BE2C (cell line): ENCODE data around the gene MAP1LC3B2.
A peak's percentile ranks its signal among the peaks of the same experiment; 100 is the strongest.

Experiments
- DNase-seq: peaks from one replicate; pipeline ENCODE4 v3.0.0-alpha.2; 2020
- H3K27me3 ChIP-seq: fragments of 250-450 bp; sonication (Bioruptor Pico); 2 replicates; pipeline ENCODE4 v1.5.1; 2020; ENCODE audit warnings: mild to moderate bottlenecking
- H3K36me3 ChIP-seq: fragments of 250-450 bp; sonication (Bioruptor Pico); 2 replicates; pipeline ENCODE4 v1.5.1; 2020; ENCODE audit warnings: mild to moderate bottlenecking
- H3K4me1 ChIP-seq: fragments of 250-450 bp; sonication (Bioruptor Pico); 2 replicates; pipeline ENCODE4 v1.5.1; 2020
- H3K4me3 ChIP-seq: 2 replicates; pipeline ENCODE4 v1.5.1; 2011; ENCODE audit warnings: low read depth, low read length
- H3K9me3 ChIP-seq: fragments of 250-450 bp; sonication (Bioruptor Pico); 2 replicates; pipeline ENCODE4 v1.5.1; 2020
- TF ChIP-seq, protein P1 (sequence below): IDR thresholded peaks from 2 replicates; pipeline ENCODE4 v1.5.1; 2012; ENCODE audit warnings: mild to moderate bottlenecking, low read depth, low read length

The MAP1LC3B2 gene

DNA sequence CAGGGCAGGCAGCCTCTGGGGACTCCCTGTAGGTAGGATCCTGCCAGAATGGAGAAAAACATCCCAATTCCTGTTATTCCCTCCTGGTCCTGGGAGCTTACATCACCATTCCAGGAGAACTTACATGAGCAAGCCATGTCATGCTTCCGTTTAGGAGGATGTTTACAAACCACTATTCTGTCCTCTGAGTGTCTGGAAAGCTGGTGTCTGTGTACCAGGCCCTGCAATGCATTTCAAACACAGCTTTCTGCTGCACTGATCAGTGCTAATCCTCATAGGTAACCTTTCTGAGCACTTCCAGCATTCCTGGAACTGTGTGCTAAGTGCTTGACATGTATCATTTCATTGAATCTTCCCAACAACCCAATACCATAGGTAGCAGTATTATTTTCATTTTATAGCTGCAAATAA lies 19.8 kb upstream of the MAP1LC3B2 start:
- peak overlapping the region; percentile 34 for H3K4me3 ChIP-seq
- H3K9me3 ChIP-seq, result no peaks in the 10 kb centered on the region
- no peaks in the 10 kb centered on the region for H3K27me3 ChIP-seq
- TF ChIP-seq, protein P1, sequence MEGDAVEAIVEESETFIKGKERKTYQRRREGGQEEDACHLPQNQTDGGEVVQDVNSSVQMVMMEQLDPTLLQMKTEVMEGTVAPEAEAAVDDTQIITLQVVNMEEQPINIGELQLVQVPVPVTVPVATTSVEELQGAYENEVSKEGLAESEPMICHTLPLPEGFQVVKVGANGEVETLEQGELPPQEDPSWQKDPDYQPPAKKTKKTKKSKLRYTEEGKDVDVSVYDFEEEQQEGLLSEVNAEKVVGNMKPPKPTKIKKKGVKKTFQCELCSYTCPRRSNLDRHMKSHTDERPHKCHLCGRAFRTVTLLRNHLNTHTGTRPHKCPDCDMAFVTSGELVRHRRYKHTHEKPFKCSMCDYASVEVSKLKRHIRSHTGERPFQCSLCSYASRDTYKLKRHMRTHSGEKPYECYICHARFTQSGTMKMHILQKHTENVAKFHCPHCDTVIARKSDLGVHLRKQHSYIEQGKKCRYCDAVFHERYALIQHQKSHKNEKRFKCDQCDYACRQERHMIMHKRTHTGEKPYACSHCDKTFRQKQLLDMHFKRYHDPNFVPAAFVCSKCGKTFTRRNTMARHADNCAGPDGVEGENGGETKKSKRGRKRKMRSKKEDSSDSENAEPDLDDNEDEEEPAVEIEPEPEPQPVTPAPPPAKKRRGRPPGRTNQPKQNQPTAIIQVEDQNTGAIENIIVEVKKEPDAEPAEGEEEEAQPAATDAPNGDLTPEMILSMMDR, result no peak
- H3K36me3 ChIP-seq, result no peaks in the 10 kb centered on the region
- DNase-seq, result peak; percentile 46
- peaks cover 19% of the 10 kb centered on the region for H3K4me1 ChIP-seq

DNA sequence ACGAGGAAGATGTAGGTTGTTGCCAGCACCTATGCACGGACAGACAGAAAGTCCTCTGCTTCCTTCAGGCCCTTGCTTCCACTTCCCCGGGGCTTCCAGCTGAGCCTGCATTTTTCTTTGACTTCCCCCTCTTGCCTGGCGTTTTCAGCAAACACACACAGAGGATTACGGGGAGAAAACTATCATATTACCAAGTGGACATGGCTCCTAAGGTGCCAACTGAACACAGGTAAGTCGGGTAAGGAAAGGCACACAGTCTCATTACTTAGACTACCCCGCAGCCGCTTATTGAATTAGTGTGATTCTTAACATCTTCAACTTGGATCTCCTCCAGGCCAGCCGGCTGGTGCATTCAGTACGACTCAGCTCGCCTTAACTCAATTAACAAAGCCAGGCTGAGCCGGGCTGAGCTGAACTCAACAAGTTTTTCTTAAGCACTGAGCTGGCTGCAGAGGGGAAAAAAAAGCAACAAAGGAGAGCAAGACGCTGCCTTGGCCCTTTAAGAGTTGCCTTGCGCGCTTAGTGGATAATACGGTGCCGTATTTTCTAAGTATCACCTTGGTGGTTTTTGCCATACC lies 19.2 kb upstream of the MAP1LC3B2 start:
- Histone ChIP-seq H3K9me3 (no peaks in the 10 kb centered on the region), H3K27me3 (no peaks in the 10 kb centered on the region), H3K4me3 (peak overlapping the region; percentile 34), H3K36me3 (no peaks in the 10 kb centered on the region), H3K4me1 (peaks cover 19% of the 10 kb centered on the region)
- DNase-seq, result peak; percentile 88
- TF ChIP-seq, protein P1, result no peak

DNA sequence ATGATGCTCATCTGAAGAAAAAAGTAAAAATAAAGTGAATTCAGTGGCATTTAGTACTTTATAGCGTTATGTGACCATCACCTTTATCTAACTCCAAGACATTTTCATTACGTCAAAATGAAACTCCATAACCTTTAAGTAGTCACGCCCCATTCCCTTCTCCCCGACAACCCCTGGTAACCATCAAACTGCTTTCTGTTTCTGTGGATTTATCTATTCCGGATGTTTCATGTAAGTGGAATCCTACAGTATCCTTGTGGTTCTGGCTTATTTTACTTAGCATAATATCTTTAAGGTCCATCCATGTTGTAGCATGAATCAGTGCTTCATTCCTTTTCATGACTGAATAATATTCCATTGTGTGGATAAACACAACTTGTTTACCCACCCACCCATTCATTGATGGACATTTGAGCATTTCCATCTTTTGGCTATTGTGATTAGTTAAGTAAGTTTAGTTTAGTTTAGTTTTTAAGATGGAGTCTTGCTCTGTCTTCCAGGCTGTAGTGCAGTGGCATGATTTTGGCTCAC lies 18.5 kb upstream of the MAP1LC3B2 start:
- peaks cover 19% of the 10 kb centered on the region for H3K4me1 ChIP-seq

DNA sequence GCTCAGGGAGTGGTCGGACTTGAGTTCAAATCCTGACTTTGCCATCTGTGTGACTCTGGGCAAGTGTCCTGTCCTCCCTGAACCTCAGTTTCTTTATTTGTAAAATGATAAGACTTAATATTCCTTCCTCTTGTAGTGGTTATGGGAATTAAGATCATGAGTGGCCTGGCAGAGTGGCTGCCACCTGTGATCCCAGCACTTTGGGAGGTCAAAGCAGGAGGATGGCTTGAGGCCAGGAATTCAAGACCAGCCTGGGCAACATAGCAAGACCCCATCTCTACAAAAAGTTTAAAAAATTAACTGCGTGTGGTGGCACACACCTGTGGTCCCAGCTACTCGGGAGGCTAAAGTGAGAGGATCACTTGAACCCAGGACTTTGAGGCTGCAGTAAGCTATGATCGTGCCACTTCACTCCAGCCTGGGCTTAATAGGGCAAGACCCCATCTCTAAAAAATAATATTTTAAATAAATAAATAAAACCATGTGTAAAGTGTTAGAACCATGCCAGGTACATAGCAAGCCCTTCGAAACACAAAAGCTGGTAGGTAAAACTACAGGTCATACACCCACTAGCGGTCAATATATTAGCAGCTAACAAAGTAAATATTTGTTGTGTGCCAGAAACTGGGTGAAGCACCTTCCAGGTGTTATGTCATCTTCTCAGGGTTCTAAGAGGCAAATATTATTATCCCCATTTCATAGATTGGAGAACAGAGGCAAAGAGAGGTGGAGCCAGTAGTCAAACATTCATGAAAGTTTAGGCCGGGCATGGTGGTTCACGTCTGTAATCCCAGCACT lies 17.4 kb upstream of the MAP1LC3B2 start:
- TF ChIP-seq, protein P1, result no peak
- Histone ChIP-seq H3K27me3 (no peaks in the 10 kb centered on the region), H3K36me3 (no peaks in the 10 kb centered on the region), H3K4me3 (no peak overlapping the region), H3K9me3 (no peaks in the 10 kb centered on the region), H3K4me1 (peaks cover 19% of the 10 kb centered on the region)
- DNase-seq, result no peak

More for the DNA sequence above, 18.5 kb upstream of the MAP1LC3B2 start:
- no peaks in the 10 kb centered on the region for H3K9me3 ChIP-seq
- TF ChIP-seq, protein P1, result no peak
- H3K4me3 ChIP-seq, result peak overlapping the region; percentile 34
- DNase-seq, result no peak
- H3K27me3 ChIP-seq, result no peaks in the 10 kb centered on the region
- no peaks in the 10 kb centered on the region for H3K36me3 ChIP-seq

DNA sequence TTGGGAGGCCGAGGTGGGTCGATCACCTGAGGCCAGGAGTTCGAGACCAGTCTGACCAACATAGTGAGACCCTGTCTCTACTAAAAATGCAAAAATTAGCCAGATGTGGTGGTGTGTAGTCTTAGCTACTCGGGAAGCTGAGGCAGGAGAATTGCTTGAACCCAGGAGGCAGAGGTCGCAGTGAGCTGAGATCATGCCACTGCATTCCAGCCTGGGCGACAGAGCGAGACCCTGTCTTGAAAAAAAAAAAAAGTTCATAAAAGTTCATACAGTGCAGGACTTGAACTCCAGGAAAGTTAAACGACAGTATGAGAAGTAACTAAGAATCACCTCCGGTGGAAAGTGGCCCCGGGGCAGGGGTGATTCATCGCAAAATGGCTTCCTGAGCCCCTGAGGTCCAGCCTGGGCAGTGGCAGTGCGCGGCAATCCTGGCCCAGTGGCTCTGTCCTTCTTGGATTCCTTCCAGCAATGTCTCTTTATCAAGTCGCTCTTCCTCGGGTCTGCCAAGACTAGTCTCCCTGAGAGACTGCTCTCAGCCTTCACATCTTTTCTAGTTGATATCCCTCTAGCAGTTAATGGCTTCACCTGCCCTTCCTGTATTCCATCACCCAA lies 16.7 kb upstream of the MAP1LC3B2 start:
- peak; percentile 51 for DNase-seq
- Histone ChIP-seq H3K36me3 (no peaks in the 10 kb centered on the region), H3K4me1 (peaks cover 19% of the 10 kb centered on the region), H3K9me3 (no peaks in the 10 kb centered on the region), H3K27me3 (no peaks in the 10 kb centered on the region), H3K4me3 (no peak overlapping the region)
- TF ChIP-seq, protein P1, result no peak
